WTC11 (cell line): ENCODE data around the gene MRPS5. TPM values are rescaled to one million over a fixed set of nuclear protein-coding genes. Genes with fewer than 3 reads are reported as not detected.

Experiments used
- ATAC-seq: fragments of 200-7000 bp; cut with Tn5 transposase; 2 replicates; pipeline ENCODE4 v1.10.0; 2021; ENCODE audit warnings: mild to moderate bottlenecking, moderate library complexity
- CTCF ChIA-PET: fragments of 300-600 bp; sonication (Branson Sonifier 250); formaldehyde crosslinking; loops from one replicate; lab custom pipeline; 2021; ENCODE audit warnings: antibody characterized with exemption; lab: Charles Lee
- POLR2A ChIA-PET: fragments of 350-600 bp; sonication (Branson Sonifier 250); formaldehyde crosslinking; loops from one replicate; lab custom pipeline; 2021; ENCODE audit warnings: antibody characterized with exemption; lab: Charles Lee
- DNase-seq: peaks from one replicate; pipeline ENCODE4 v3.0.0; 2021; ENCODE audit warnings: low spot score
- H3K27ac Mint-ChIP-seq: 2 replicates; pipeline ENCODE4 v1.8.0; 2021; ENCODE audit warnings: mixed read lengths
- H3K27me3 Mint-ChIP-seq: 2 replicates; pipeline ENCODE4 v1.8.0; 2021; ENCODE audit warnings: low read depth, mild to moderate bottlenecking, moderate library complexity, mixed read lengths
- H3K36me3 Mint-ChIP-seq: 2 replicates; pipeline ENCODE4 v1.8.0; 2021; ENCODE audit warnings: mixed read lengths
- H3K4me1 Mint-ChIP-seq: 2 replicates; pipeline ENCODE4 v1.8.0; 2022; ENCODE audit warnings: mixed read lengths
- H3K4me3 Mint-ChIP-seq: 2 replicates; pipeline ENCODE4 v1.8.0; 2021; ENCODE audit warnings: mild to moderate bottlenecking, moderate library complexity, mixed read lengths
- H3K9me3 Mint-ChIP-seq: 2 replicates; pipeline ENCODE4 v1.8.0; 2021; ENCODE audit warnings: mixed read lengths
- ATF1 ChIP-seq: sonication (generic); formaldehyde crosslinking; IDR thresholded peaks from 2 replicates; pipeline ENCODE4 v1.8.1; 2023; ENCODE audit warnings: mild to moderate bottlenecking, moderate library complexity, missing genetic modification reagents
- CTCF ChIP-seq: fragments of 200-600 bp; IDR thresholded peaks from 2 replicates; pipeline ENCODE4 v1.8.0; 2022; ENCODE audit warnings: antibody characterized with exemption
- ELF4 ChIP-seq: sonication (generic); formaldehyde crosslinking; IDR thresholded peaks from 2 replicates; pipeline ENCODE4 v1.8.1; 2022; ENCODE audit warnings: low read depth, mild to moderate bottlenecking, moderate library complexity, missing genetic modification reagents
- ERG ChIP-seq: fragments of 250-450 bp; sonication (Bioruptor Pico); IDR thresholded peaks from 2 replicates; pipeline ENCODE4 v1.8.0; 2021; ENCODE audit warnings: mild to moderate bottlenecking
- FOXK1 ChIP-seq: sonication (generic); formaldehyde crosslinking; IDR thresholded peaks from 2 replicates; pipeline ENCODE4 v1.8.0; 2022; ENCODE audit warnings: mild to moderate bottlenecking, moderate library complexity, missing genetic modification reagents
- GTF2I ChIP-seq: fragments of 250-450 bp; sonication (Bioruptor Pico); conservative IDR thresholded peaks from 2 replicates; pipeline ENCODE4 v1.4.0; 2021; ENCODE audit warnings: mild to moderate bottlenecking
- MLX ChIP-seq: sonication (generic); formaldehyde crosslinking; IDR thresholded peaks from 2 replicates; pipeline ENCODE4 v1.8.1; 2023; ENCODE audit warnings: mild to moderate bottlenecking, missing genetic modification reagents, moderate library complexity
- SOX15 ChIP-seq: fragments of 250-450 bp; sonication (Bioruptor Pico); IDR thresholded peaks from 2 replicates; pipeline ENCODE4 v1.9.0; 2021; ENCODE audit warnings: mild to moderate bottlenecking
- STAT6 ChIP-seq: sonication (generic); formaldehyde crosslinking; conservative IDR thresholded peaks from 2 replicates; pipeline ENCODE4 v1.8.1; 2023; ENCODE audit warnings: mild to moderate bottlenecking, low read depth, missing genetic modification reagents, moderate library complexity
- ZMAT4 ChIP-seq: fragments of 250-450 bp; sonication (Bioruptor Pico); IDR thresholded peaks from 2 replicates; pipeline ENCODE4 v1.9.0; 2021; ENCODE audit warnings: mild to moderate bottlenecking
- ZNF121 ChIP-seq: sonication (generic); formaldehyde crosslinking; IDR thresholded peaks from 2 replicates; pipeline ENCODE4 v1.8.0; 2023; ENCODE audit warnings: missing genetic modification reagents
- ZNF138 ChIP-seq: sonication (generic); formaldehyde crosslinking; conservative IDR thresholded peaks from 2 replicates; pipeline ENCODE4 v1.8.1; 2022; ENCODE audit warnings: mild to moderate bottlenecking, moderate library complexity, missing genetic modification reagents
- ZNF396 ChIP-seq: fragments of 250-450 bp; sonication (Bioruptor Pico); IDR thresholded peaks from 2 replicates; pipeline ENCODE4 v1.8.0; 2021; ENCODE audit warnings: mild to moderate bottlenecking, moderate library complexity, borderline replicate concordance
- ZNF423 ChIP-seq: fragments of 250-450 bp; sonication (Bioruptor Pico); IDR thresholded peaks from 2 replicates; pipeline ENCODE4 v2.1.2; 2022; ENCODE audit warnings: mild to moderate bottlenecking, moderate library complexity
- total RNA-seq: library from RNA; stranded (reverse); gene quantifications from 3 replicates; pipeline ENCODE4 v1.2.3, GENCODE V29; 2021

MRPS5 gene
- total RNA-seq, 1 experiment from 2014 or later: 70.3 TPM

GRCh38 chr2:95077530-95077825, 44.1 kb downstream of the MRPS5 start:
- Mint-ChIP-seq H3K4me3 (peak overlapping the region; percentile 65), H3K4me1 (peaks cover 24% of the 10 kb centered on the region), H3K27me3 (peaks cover 6% of the 10 kb centered on the region)
- ATAC-seq: peak; percentile 7
- CTCF ChIA-PET: interaction anchor here (1.4 to 5.2 kb wide), 6 partner anchors 16 to 206 kb away, joined by 3 to 66 read pairs (median 20); partner anchors contain the start of gene TEKT4
- DNase-seq: no peak
- no peak for TF ChIP-seq SOX15 (CRISPR knock-in tag)
- no peak for TF ChIP-seq STAT6 (CRISPR knock-in tag)
- TF ChIP-seq ZNF121 (CRISPR knock-in tag): peak; percentile 35; the same call in 1 of the 2 replicates
- TF ChIP-seq ZNF396 (CRISPR knock-in tag): no peak
- TF ChIP-seq, all 79 proteins: peak for 1
- no peaks in the 10 kb centered on the region for H3K36me3 Mint-ChIP-seq
- H3K9me3 Mint-ChIP-seq: no peaks in the 10 kb centered on the region
- no peak overlapping the region for H3K27ac Mint-ChIP-seq
- POLR2A ChIA-PET: no interaction called here

- H3K27ac Mint-ChIP-seq: no peak overlapping the region
- H3K4me1 Mint-ChIP-seq: peaks cover 24% of the 10 kb centered on the region
- ATAC-seq (peak; percentile 87), DNase-seq (peak; percentile 92)
- no peaks in the 10 kb centered on the region for H3K9me3 Mint-ChIP-seq
- peaks cover 6% of the 10 kb centered on the region for H3K27me3 Mint-ChIP-seq
- no peaks in the 10 kb centered on the region for H3K36me3 Mint-ChIP-seq
- TF ChIP-seq ERG (CRISPR knock-in tag) (no peak), ATF1 (CRISPR knock-in tag) (no peak), ZNF423 (CRISPR knock-in tag) (peak; percentile 92), FOXK1 (CRISPR knock-in tag) (no peak), CTCF (peak; percentile 78), GTF2I (CRISPR knock-in tag) (no peak), ZNF138 (CRISPR knock-in tag) (no peak), ZMAT4 (no peak), MLX (CRISPR knock-in tag) (no peak), ELF4 (no peak)
- ChIA-PET POLR2A (no interaction called here), CTCF (interaction anchor here (0.7 to 5.2 kb wide), 30 partner anchors 9 to 312 kb away, joined by 3 to 66 read pairs (median 5); partner anchors contain the start of genes MRPS5, TEKT4 and ZNF2)
- peak overlapping the region; percentile 65 for H3K4me3 Mint-ChIP-seq
These were observed 44.7 kb downstream of the MRPS5 start for GRCh38 chr2:95076705-95077529.
